B cell (primary cell): ENCODE data around the gene PPP1R9A. TPM values are rescaled to one million over a fixed set of nuclear protein-coding genes. Genes with fewer than 3 reads are reported as not detected.

Source experiments
- ATAC-seq: fragments of 200-7000 bp; cut with Tn5 transposase; one replicate; pipeline ENCODE4 v1.10.0; 2021; ENCODE audit warnings: low read depth, mild to moderate bottlenecking, moderate number of reproducible peaks, moderate library complexity
- CTCF ChIA-PET: fragments of 350-600 bp; sonication (Branson Sonifier 250); formaldehyde crosslinking; loops from one replicate; lab custom pipeline; 2021; ENCODE audit warnings: antibody characterized with exemption, inconsistent platforms; lab: Charles Lee
- POLR2A ChIA-PET: fragments of 350-600 bp; sonication (Branson Sonifier 250); formaldehyde crosslinking; loops from one replicate; lab custom pipeline; 2021; ENCODE audit warnings: antibody characterized with exemption; lab: Charles Lee
- DNase-seq: peaks from one replicate; pipeline ENCODE4 v3.0.0; 2013
- H2AFZ ChIP-seq: 2 replicates; pipeline ENCODE4 v1.6.1; 2012; ENCODE audit warnings: mild to moderate bottlenecking, low read depth, low read length; ENCODE audit not compliant: insufficient read depth, poor library complexity, severe bottlenecking
- H3K27ac ChIP-seq, 2 donors: 1 replicate in 1 of 2; 2 replicates in 1 of 2; pipeline ENCODE4 v1.5.1; 2012 to 2013; ENCODE audit warnings: low read length in 2 of 2, mild to moderate bottlenecking in 2 of 2, moderate library complexity in 1 of 2
- H3K27me3 ChIP-seq, 4 experiments: fragments of 200-600 bp in 1 of 4; sonication (generic) in 1 of 4; replicated peaks in 1 of 4; 1 replicate in 2 of 4; 2 replicates in 2 of 4; pipeline versions ENCODE4 v1.6.1 to v1.7.0; 2013 to 2016; ENCODE audit warnings: low read length in 3 of 4, mild to moderate bottlenecking in 2 of 4, mixed read lengths in 1 of 4, moderate library complexity in 1 of 4; ENCODE audit not compliant: insufficient read depth in 4 of 4, control insufficient read depth in 3 of 4; ENCODE audit errors: control extremely low read depth in 1 of 4
- H3K36me3 ChIP-seq, 2 experiments: replicated peaks in 1 of 2; 1 replicate in 1 of 2; 2 replicates in 1 of 2; pipeline versions ENCODE4 v1.6.1 to v1.7.1; 2013; ENCODE audit warnings: low read length in 1 of 2; ENCODE audit not compliant: insufficient read depth in 2 of 2, control insufficient read depth in 1 of 2; ENCODE audit errors: control extremely low read depth in 1 of 2, extremely low read depth in 1 of 2
- H3K4me1 ChIP-seq, 2 donors: fragments of 200-600 bp in 1 of 2; sonication (generic) in 1 of 2; 1 replicate in 1 of 2; 2 replicates in 1 of 2; pipeline versions ENCODE4 v1.5.1 to v1.6.1; 2013 to 2017; ENCODE audit warnings: low read length in 2 of 2; ENCODE audit not compliant: control insufficient read depth in 2 of 2, insufficient read depth in 2 of 2
- H3K4me2 ChIP-seq: replicated peaks from 2 replicates; pipeline ENCODE3; 2012; ENCODE audit warnings: mild to moderate bottlenecking, low read depth, low read length; ENCODE audit not compliant: poor library complexity, severe bottlenecking
- H3K4me3 ChIP-seq, 5 experiments: fragments of 200-600 bp in 1 of 5; sonication (generic) in 1 of 5; 1 replicate in 3 of 5; 2 replicates in 2 of 5; pipeline versions ENCODE4 v1.5.1 to v1.7.0; 2011 to 2016; ENCODE audit warnings: low read length in 4 of 5, mild to moderate bottlenecking in 4 of 5, low read depth in 2 of 5, control low read depth in 1 of 5, moderate library complexity in 1 of 5; ENCODE audit not compliant: insufficient read depth in 1 of 5; ENCODE audit errors: control extremely low read depth in 1 of 5, extremely low read depth in 1 of 5
- H3K79me2 ChIP-seq: fragments of 200-600 bp; sonication (generic); one replicate; pipeline ENCODE4 v1.6.0; 2016; ENCODE audit warnings: low read length; ENCODE audit not compliant: control insufficient read depth, insufficient read depth
- H3K9ac ChIP-seq: fragments of 200-600 bp; sonication (generic); 2 replicates; pipeline ENCODE4 v1.6.1; 2017; ENCODE audit warnings: mild to moderate bottlenecking, low read length, moderate library complexity
- H3K9me3 ChIP-seq, 3 donors: one replicate each; pipeline versions ENCODE4 v1.6.1 to v1.7.1; 2013; ENCODE audit warnings: low read length in 2 of 3; ENCODE audit not compliant: control insufficient read depth in 2 of 3, insufficient read depth in 1 of 3; ENCODE audit errors: control extremely low read depth in 1 of 3
- H4K20me1 ChIP-seq: 2 replicates; pipeline ENCODE4 v1.6.0; 2012; ENCODE audit warnings: mild to moderate bottlenecking, low read length; ENCODE audit not compliant: insufficient read depth, control insufficient read depth, poor library complexity, severe bottlenecking
- H3K27ac Mint-ChIP-seq: one replicate; pipeline ENCODE4 v1.8.0; 2021; ENCODE audit warnings: mixed read lengths
- H3K27me3 Mint-ChIP-seq: one replicate; pipeline ENCODE4 v1.8.0; 2021; ENCODE audit warnings: mixed read lengths
- H3K4me1 Mint-ChIP-seq: one replicate; pipeline ENCODE4 v1.8.0; 2021; ENCODE audit warnings: mixed read lengths
- H3K4me3 Mint-ChIP-seq: one replicate; pipeline ENCODE4 v1.8.0; 2021; ENCODE audit warnings: mixed read lengths
- H3K9me3 Mint-ChIP-seq: one replicate; pipeline ENCODE4 v1.8.0; 2022; ENCODE audit warnings: mixed read lengths; ENCODE audit not compliant: insufficient read depth
- EZH2 ChIP-seq: IDR thresholded peaks from 2 replicates; pipeline ENCODE4 v1.6.1; 2012; ENCODE audit warnings: borderline replicate concordance, low read depth, mild to moderate bottlenecking, moderate library complexity, low read length; ENCODE audit not compliant: insufficient read depth, poor library complexity, severe bottlenecking
- WGBS: methylation state at CpG from one replicate; pipeline ENCODE4 v1.1.5; 2013; ENCODE audit warnings: missing lambda C conversion rate; ENCODE audit not compliant: insufficient coverage; 5-methylcytosine and 5-hydroxymethylcytosine counted together
- intact Hi-C: fragments of 100-400 bp; cut with micrococcal nuclease; formaldehyde crosslinking; loops from one replicate; pipeline ENCODE4 v1.10.0; 2022
- polyA plus RNA-seq: library from polyadenylated mRNA; depleted of rRNA; stranded (reverse); fragments of >200 nt; gene quantifications from 2 replicates; pipeline ENCODE4 v1.2.3, GENCODE V29; 2012
- total RNA-seq, 2 donors: library from RNA; stranded (reverse); fragments of 120-200 nt in 1 of 2; gene quantifications; 1 replicate in 1 of 2; 2 replicates in 1 of 2; pipeline versions ENCODE4 v1.2.3 to v1.2.4, GENCODE V29; 2013 to 2022
- TF ChIP-seq, protein P1 (sequence below): fragments of 200-600 bp; IDR thresholded peaks from one replicate; pipeline ENCODE4 v1.8.0; 2022; ENCODE audit warnings: antibody characterized with exemption, mild to moderate bottlenecking

The PPP1R9A gene
- total and polyA plus RNA-seq, 2 donors (not counting 1 experiment from before 2014, with no cell fraction given) = 1.1 to 4.8 TPM

DNA sequence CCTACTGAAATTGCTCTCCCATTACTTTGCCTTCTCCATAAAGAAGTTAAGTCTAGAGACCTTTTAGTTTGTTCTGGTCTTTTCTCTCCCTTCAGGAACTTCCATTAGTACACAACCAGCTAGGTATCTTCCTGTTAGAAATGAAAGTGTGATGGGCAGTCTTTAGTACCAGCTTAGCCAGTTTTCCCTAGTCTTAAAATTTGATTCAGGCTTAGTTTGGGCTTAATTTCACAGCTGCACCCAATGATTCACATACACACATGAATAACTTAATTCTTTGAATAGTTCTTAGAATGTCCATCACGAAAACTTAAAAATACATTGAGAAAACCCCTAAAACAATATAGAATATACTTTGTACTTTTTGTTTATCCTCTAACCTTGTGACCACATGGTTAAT lies 2.4 kb upstream of the PPP1R9A start:
- ATAC-seq = no peak
- H3K9me3 ChIP-seq = peaks cover 0 to 4% (median 0%) of the 10 kb centered on the region in 3 donors

DNA sequence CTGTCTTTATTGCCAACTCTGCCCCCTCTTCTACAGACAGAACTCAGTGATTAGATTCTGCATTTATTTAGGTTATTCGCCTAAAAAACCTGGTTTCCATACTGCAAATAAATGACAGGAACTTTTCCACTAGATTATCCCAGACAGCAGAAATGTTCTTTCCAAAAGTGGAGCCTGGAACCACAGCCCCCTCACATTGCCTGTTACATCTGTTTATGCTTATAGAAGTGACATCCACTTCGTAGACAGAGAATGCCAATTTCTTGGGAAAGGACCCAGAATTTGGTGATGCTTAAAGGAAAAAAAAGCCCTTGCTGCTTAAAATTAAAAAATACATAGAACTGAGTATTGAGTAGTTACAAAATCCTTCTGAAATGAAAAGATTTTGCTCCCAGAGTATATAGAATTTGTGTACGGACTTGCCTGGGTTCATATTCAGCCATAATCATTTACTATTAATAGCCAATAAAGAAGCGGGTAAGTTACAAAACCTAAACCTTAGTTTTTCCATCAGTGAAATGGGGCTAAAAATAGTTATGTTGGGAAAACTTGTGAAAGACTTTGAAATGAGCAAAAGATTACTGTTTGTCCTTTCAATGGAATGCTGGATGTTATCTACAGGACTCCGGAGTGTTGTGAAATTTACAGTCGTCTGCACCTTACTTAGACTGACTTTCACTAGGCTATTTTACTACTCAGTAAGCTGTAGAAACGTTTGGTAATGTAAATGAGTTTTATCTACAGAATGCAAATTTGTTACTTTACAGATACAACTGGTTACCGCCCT lies 1.1 kb upstream of the PPP1R9A start:
- Mint-ChIP-seq H3K4me1 (peaks cover 16% of the 10 kb centered on the region), H3K27ac (no peak overlapping the region), H3K27me3 (peaks cover 35% of the 10 kb centered on the region), H3K9me3 (no peaks in the 10 kb centered on the region), H3K4me3 (peak overlapping the region; percentile 76)
- no peak for DNase-seq
- ChIA-PET POLR2A (interaction anchor here (0.6 kb wide), 1 partner anchor 524 kb away, joined by 6 read pairs; no protein-coding TSS in a partner anchor), CTCF (no interaction called here)
- Histone ChIP-seq H3K4me3 (no peak overlapping the region), H3K36me3 (no peaks in the 10 kb centered on the region), H2AFZ (no peak overlapping the region), H3K27ac (no peak overlapping the region), H3K9ac (no peak overlapping the region), H3K79me2 (no peaks in the 10 kb centered on the region), H3K27me3 (peaks cover 0 to 28% (median 15%) of the 10 kb centered on the region in 4 experiments), H3K4me2 (no peak overlapping the region), H4K20me1 (no peaks in the 10 kb centered on the region), H3K9me3 (peaks cover 0 to 4% (median 0%) of the 10 kb centered on the region in 3 donors), H3K4me1 (peaks cover 14 to 17% of the 10 kb centered on the region in 2 donors)
- no CpG with 5 or more reads among the region's 8 CpGs for WGBS
- no peak for ATAC-seq
- intact Hi-C loops = no loop called here
- TF ChIP-seq, protein P1, sequence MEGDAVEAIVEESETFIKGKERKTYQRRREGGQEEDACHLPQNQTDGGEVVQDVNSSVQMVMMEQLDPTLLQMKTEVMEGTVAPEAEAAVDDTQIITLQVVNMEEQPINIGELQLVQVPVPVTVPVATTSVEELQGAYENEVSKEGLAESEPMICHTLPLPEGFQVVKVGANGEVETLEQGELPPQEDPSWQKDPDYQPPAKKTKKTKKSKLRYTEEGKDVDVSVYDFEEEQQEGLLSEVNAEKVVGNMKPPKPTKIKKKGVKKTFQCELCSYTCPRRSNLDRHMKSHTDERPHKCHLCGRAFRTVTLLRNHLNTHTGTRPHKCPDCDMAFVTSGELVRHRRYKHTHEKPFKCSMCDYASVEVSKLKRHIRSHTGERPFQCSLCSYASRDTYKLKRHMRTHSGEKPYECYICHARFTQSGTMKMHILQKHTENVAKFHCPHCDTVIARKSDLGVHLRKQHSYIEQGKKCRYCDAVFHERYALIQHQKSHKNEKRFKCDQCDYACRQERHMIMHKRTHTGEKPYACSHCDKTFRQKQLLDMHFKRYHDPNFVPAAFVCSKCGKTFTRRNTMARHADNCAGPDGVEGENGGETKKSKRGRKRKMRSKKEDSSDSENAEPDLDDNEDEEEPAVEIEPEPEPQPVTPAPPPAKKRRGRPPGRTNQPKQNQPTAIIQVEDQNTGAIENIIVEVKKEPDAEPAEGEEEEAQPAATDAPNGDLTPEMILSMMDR = no peak
- TF ChIP-seq EZH2 = no peak

More for the DNA sequence above, 2.4 kb upstream of the PPP1R9A start:
- Mint-ChIP-seq H3K4me1 (peaks cover 16% of the 10 kb centered on the region), H3K27me3 (peaks cover 28% of the 10 kb centered on the region), H3K4me3 (no peak overlapping the region), H3K9me3 (no peaks in the 10 kb centered on the region), H3K27ac (no peak overlapping the region)
- ChIA-PET POLR2A (no interaction called here), CTCF (no interaction called here)
- intact Hi-C loops = no loop called here
- H3K4me3 ChIP-seq = no peak overlapping the region
- H2AFZ ChIP-seq = no peak overlapping the region
- WGBS = no CpG with 5 or more reads among the region's 1 CpG
- H3K4me2 ChIP-seq = no peak overlapping the region
- H3K79me2 ChIP-seq = no peaks in the 10 kb centered on the region
- H3K36me3 ChIP-seq = no peaks in the 10 kb centered on the region
- no peak overlapping the region for H3K9ac ChIP-seq
- H4K20me1 ChIP-seq = no peaks in the 10 kb centered on the region
- no peak for TF ChIP-seq EZH2
- TF ChIP-seq, protein P1 = no peak
- DNase-seq = no peak
- H3K27me3 ChIP-seq = peaks cover 0 to 21% (median 12%) of the 10 kb centered on the region in 4 experiments
- no peak overlapping the region for H3K27ac ChIP-seq
- H3K4me1 ChIP-seq = peaks cover 14 to 17% of the 10 kb centered on the region in 2 donors
